Liver (tissue), 9 donors: ENCODE measurements around the gene NFIA. TPM values are rescaled to one million over a fixed set of nuclear protein-coding genes. Genes with fewer than 3 reads are reported as not detected.

Source experiments
- DNase-seq: peaks from one replicate; pipeline ENCODE4 v3.0.0-alpha.2; 2017; ENCODE audit warnings: low spot score
- H3K27ac ChIP-seq, 2 donors: one replicate each; pipeline ENCODE4 v1.7.0; 2013; ENCODE audit warnings: inconsistent platforms in 2 of 2, low read length in 2 of 2, control low read depth in 1 of 2, low read depth in 1 of 2, mild to moderate bottlenecking in 1 of 2
- H3K27me3 ChIP-seq, 4 donors: one replicate each; pipeline versions ENCODE4 v1.6.1 to v1.7.0; 2013; ENCODE audit warnings: low read length in 3 of 4, inconsistent platforms in 1 of 4, mild to moderate bottlenecking in 1 of 4, moderate library complexity in 1 of 4; ENCODE audit not compliant: control insufficient read depth in 4 of 4, insufficient read depth in 4 of 4
- H3K36me3 ChIP-seq, 4 donors: one replicate each; pipeline versions ENCODE4 v1.6.1 to v1.7.0; 2013; ENCODE audit warnings: low read length in 3 of 4, mild to moderate bottlenecking in 3 of 4, low read depth in 1 of 4, moderate library complexity in 1 of 4; ENCODE audit not compliant: control insufficient read depth in 4 of 4, insufficient read depth in 3 of 4
- H3K4me1 ChIP-seq, 4 donors: one replicate each; pipeline versions ENCODE4 v1.6.1 to v1.7.0; 2013; ENCODE audit warnings: low read length in 3 of 4, mild to moderate bottlenecking in 3 of 4, moderate library complexity in 1 of 4; ENCODE audit not compliant: control insufficient read depth in 4 of 4, insufficient read depth in 4 of 4
- H3K4me3 ChIP-seq, 3 donors: one replicate each; pipeline versions ENCODE4 v1.6.1 to v1.7.0; 2013; ENCODE audit warnings: low read length in 3 of 3, control low read depth in 1 of 3, low read depth in 1 of 3, mild to moderate bottlenecking in 1 of 3
- H3K9ac ChIP-seq, 2 donors: one replicate each; pipeline ENCODE4 v1.7.0; 2013; ENCODE audit warnings: low read length in 2 of 2, mild to moderate bottlenecking in 2 of 2, moderate library complexity in 2 of 2, control low read depth in 1 of 2, low read depth in 1 of 2
- H3K9me3 ChIP-seq, 4 donors: one replicate each; pipeline versions ENCODE4 v1.6.1 to v1.7.0; 2013; ENCODE audit warnings: low read length in 3 of 4; ENCODE audit not compliant: control insufficient read depth in 4 of 4
- EGR1 ChIP-seq, 2 donors: IDR thresholded peaks; 2 replicates each; pipeline ENCODE4 v1.6.1; 2016 to 2018; ENCODE audit warnings: antibody characterized with exemption in 2 of 2, low read depth in 2 of 2
- FOXA1 ChIP-seq: IDR thresholded peaks from 2 replicates; pipeline ENCODE4 v1.6.1; 2016; ENCODE audit warnings: antibody characterized with exemption
- FOXA2 ChIP-seq: IDR thresholded peaks from 2 replicates; pipeline ENCODE4 v1.6.1; 2016; ENCODE audit warnings: antibody characterized with exemption
- GABPA ChIP-seq, 2 donors: IDR thresholded peaks in 1 of 2; conservative IDR thresholded peaks in 1 of 2; 2 replicates each; pipeline ENCODE4 v1.6.1; 2016; ENCODE audit warnings: antibody characterized with exemption in 2 of 2, mild to moderate bottlenecking in 1 of 2, moderate library complexity in 1 of 2
- HNF4G ChIP-seq: IDR thresholded peaks from 2 replicates; pipeline ENCODE4 v1.6.1; 2016; ENCODE audit warnings: antibody characterized with exemption
- JUND ChIP-seq, 2 donors: IDR thresholded peaks; 2 replicates each; pipeline ENCODE4 v1.6.1; 2016; ENCODE audit warnings: antibody characterized with exemption in 2 of 2
- NR2F2 ChIP-seq: IDR thresholded peaks from 2 replicates; pipeline ENCODE4 v1.6.1; 2016; ENCODE audit warnings: antibody characterized with exemption
- RAD21 ChIP-seq, 2 donors: IDR thresholded peaks; 2 replicates each; pipeline ENCODE4 v1.6.1; 2016; ENCODE audit warnings: antibody characterized with exemption in 2 of 2, mild to moderate bottlenecking in 2 of 2
- RXRA ChIP-seq, 2 donors: IDR thresholded peaks; 2 replicates each; pipeline ENCODE4 v1.6.1; 2017 to 2018; ENCODE audit warnings: antibody characterized with exemption in 2 of 2, mild to moderate bottlenecking in 1 of 2
- TAF1 ChIP-seq: conservative IDR thresholded peaks from 2 replicates; pipeline ENCODE4 v1.6.1; 2016; ENCODE audit warnings: antibody characterized with exemption, mild to moderate bottlenecking
- YY1 ChIP-seq: IDR thresholded peaks from 2 replicates; pipeline ENCODE4 v1.6.1; 2016; ENCODE audit warnings: antibody characterized with exemption, mild to moderate bottlenecking
- WGBS: extraction: QIAGEN DNeasy Blood & Tissue Kit; methylation state at CpG from one replicate; pipeline ENCODE4 v1.1.7; 2013; 5-methylcytosine and 5-hydroxymethylcytosine counted together
- polyA plus RNA-seq, 2 donors: library from polyadenylated mRNA; stranded (reverse) in 1 of 2; unstranded in 1 of 2; fragments of 200-250 nt in 1 of 2; fragments of >200 nt in 1 of 2; fragmentation: Nextera tagmentation in 1 of 2; extraction: Ambion mirVana in 1 of 2; gene quantifications; one replicate each; pipeline versions ENCODE4 v1.2.1 to v1.2.3, GENCODE V29; 2013 to 2015
- total RNA-seq, 2 donors: library from RNA; depleted of rRNA; stranded (reverse); fragments of >200 nt; gene quantifications; one replicate each; pipeline ENCODE4 v1.2.3, GENCODE V29; 2014
- TF ChIP-seq, protein P1 (sequence below): IDR thresholded peaks from 2 replicates; pipeline ENCODE4 v1.6.1; 2016; ENCODE audit warnings: antibody characterized with exemption
- TF ChIP-seq, protein P2 (sequence below): IDR thresholded peaks from 2 replicates; pipeline ENCODE4 v1.6.1; 2016; ENCODE audit warnings: antibody characterized with exemption
- TF ChIP-seq, protein P3 (sequence below): fragments of 150-350 bp; IDR thresholded peaks from 2 replicates; pipeline ENCODE4 v1.5.1; 2017; ENCODE audit warnings: improper control_type of control experiment, low read depth, low read length; ENCODE audit not compliant: missing input control
- TF ChIP-seq, protein P4 (sequence below): IDR thresholded peaks from 2 replicates; pipeline ENCODE4 v1.6.1; 2016; ENCODE audit warnings: antibody characterized with exemption
- donor health status: healthy.
- donor health status: healthy.
- donor health status: healthy.
- donor health status: healthy.
- donor health status: healthy.

Gene NFIA
- total and polyA plus RNA-seq, 4 donors = 6.8 to 53.7 (median 22.2) TPM

DNA sequence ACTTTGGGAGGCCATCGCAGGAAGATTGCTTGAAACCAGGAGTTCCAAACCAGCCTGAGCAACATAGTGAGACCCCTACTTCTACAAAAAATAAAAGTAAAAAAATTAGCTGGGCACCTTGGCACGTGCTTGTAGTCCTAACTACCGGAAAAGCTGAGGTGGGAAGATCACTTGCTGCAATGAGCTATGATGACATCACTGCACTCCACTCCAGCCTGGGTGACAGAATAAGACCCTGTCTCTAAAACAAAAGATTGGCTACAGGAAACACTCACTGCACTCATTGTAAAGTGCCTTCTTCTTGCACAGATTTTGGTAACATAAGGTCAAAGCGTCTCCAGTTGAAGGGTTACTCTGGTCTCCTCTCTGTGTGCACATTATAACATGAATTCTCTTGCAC, 336.8 kb downstream of the NFIA start:
- Histone ChIP-seq H3K36me3 (peaks cover 2 to 32% (median 11%) of the 10 kb centered on the region in 4 donors), H3K27ac (no peak overlapping the region), H3K9me3 (no peaks in the 10 kb centered on the region), H3K9ac (no peak overlapping the region), H3K4me1 (no peaks in the 10 kb centered on the region), H3K4me3 (no peak overlapping the region), H3K27me3 (no peaks in the 10 kb centered on the region)
- TF ChIP-seq TAF1 = no peak
- TF ChIP-seq RXRA (IDR thresholded peaks at IDR 0.05) = no peak
- TF ChIP-seq FOXA1 = no peak
- TF ChIP-seq, protein P1, sequence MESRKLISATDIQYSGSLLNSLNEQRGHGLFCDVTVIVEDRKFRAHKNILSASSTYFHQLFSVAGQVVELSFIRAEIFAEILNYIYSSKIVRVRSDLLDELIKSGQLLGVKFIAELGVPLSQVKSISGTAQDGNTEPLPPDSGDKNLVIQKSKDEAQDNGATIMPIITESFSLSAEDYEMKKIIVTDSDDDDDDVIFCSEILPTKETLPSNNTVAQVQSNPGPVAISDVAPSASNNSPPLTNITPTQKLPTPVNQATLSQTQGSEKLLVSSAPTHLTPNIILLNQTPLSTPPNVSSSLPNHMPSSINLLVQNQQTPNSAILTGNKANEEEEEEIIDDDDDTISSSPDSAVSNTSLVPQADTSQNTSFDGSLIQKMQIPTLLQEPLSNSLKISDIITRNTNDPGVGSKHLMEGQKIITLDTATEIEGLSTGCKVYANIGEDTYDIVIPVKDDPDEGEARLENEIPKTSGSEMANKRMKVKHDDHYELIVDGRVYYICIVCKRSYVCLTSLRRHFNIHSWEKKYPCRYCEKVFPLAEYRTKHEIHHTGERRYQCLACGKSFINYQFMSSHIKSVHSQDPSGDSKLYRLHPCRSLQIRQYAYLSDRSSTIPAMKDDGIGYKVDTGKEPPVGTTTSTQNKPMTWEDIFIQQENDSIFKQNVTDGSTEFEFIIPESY = no peak
- no peak for TF ChIP-seq HNF4G
- TF ChIP-seq, protein P2, sequence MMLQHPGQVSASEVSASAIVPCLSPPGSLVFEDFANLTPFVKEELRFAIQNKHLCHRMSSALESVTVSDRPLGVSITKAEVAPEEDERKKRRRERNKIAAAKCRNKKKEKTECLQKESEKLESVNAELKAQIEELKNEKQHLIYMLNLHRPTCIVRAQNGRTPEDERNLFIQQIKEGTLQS = no peak
- TF ChIP-seq JUND (IDR thresholded peaks at IDR 0.05) = no peak
- no peak for TF ChIP-seq FOXA2
- TF ChIP-seq RAD21 (IDR thresholded peaks at IDR 0.05) = no peak
- no peak for TF ChIP-seq NR2F2
- TF ChIP-seq, protein P3, sequence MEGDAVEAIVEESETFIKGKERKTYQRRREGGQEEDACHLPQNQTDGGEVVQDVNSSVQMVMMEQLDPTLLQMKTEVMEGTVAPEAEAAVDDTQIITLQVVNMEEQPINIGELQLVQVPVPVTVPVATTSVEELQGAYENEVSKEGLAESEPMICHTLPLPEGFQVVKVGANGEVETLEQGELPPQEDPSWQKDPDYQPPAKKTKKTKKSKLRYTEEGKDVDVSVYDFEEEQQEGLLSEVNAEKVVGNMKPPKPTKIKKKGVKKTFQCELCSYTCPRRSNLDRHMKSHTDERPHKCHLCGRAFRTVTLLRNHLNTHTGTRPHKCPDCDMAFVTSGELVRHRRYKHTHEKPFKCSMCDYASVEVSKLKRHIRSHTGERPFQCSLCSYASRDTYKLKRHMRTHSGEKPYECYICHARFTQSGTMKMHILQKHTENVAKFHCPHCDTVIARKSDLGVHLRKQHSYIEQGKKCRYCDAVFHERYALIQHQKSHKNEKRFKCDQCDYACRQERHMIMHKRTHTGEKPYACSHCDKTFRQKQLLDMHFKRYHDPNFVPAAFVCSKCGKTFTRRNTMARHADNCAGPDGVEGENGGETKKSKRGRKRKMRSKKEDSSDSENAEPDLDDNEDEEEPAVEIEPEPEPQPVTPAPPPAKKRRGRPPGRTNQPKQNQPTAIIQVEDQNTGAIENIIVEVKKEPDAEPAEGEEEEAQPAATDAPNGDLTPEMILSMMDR = no peak
- no peak for TF ChIP-seq YY1
- TF ChIP-seq, protein P4, sequence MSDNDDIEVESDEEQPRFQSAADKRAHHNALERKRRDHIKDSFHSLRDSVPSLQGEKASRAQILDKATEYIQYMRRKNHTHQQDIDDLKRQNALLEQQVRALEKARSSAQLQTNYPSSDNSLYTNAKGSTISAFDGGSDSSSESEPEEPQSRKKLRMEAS = no peak
- no peak for TF ChIP-seq EGR1 (IDR thresholded peaks at IDR 0.05; ENCODE audit: low read depth in 2 of 2)
- TF ChIP-seq GABPA (IDR thresholded peaks at IDR 0.05 in 1 of 2, conservative IDR thresholded peaks at IDR 0.05 in 1 of 2) = no peak
- DNase-seq = no peak
- 88% methylated on average over 4 of the region's 4 CpGs for WGBS

DNA sequence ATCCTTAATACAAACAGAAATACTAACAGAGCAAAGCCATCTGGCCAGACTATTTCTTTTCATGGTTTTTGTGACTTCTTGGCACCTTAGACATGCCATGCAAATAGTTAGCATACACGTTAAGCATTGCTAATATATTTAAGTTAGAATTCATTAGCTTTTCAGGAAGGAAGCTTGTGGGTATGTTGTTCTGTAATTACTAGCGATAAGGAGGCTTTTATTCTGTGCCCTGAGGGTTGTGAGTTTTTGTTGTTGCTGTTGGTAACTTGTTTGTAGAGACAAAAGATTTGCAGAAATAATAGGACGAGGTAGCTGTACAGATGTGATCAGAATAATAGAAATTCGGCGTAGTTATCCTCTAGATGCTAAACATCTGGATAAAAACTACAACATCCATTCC, 337.3 kb downstream of the NFIA start:
- no peaks in the 10 kb centered on the region for H3K4me1 ChIP-seq
- H3K9me3 ChIP-seq = no peaks in the 10 kb centered on the region
- WGBS = 72% methylated on average over 5 of the region's 5 CpGs
- H3K27ac ChIP-seq = no peak overlapping the region
- no peak overlapping the region for H3K4me3 ChIP-seq
- DNase-seq = no peak
- H3K27me3 ChIP-seq = no peaks in the 10 kb centered on the region
- TF ChIP-seq, protein P3 = no peak
- peaks cover 2 to 30% (median 10%) of the 10 kb centered on the region in 4 donors for H3K36me3 ChIP-seq
- H3K9ac ChIP-seq = no peak overlapping the region
